ENCODE data around the gene SOS1.

SOS1 gene

DNA sequence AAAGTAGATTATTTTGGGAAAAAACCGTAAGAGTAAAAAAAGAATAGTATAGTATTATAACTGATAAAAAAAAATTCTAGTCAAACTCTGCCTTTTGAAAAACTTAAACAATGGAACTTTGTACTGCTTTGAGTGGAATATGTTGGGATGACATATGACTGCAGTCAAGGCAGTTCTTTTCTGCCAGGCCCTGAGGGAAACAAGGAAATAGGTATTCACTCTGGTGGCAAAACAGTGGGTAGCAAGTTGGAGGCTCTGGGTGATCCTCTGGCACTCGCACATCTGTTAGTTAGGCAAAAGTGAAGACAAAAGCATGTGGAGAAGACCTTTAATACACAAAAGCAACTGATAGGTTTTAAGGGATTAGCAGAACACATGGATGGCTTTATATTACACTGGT, 129.0 kb downstream of the SOS1 start:
- no peak for DNase-seq (ENCODE audit: low read depth)
- TF ChIP-seq, protein P1, sequence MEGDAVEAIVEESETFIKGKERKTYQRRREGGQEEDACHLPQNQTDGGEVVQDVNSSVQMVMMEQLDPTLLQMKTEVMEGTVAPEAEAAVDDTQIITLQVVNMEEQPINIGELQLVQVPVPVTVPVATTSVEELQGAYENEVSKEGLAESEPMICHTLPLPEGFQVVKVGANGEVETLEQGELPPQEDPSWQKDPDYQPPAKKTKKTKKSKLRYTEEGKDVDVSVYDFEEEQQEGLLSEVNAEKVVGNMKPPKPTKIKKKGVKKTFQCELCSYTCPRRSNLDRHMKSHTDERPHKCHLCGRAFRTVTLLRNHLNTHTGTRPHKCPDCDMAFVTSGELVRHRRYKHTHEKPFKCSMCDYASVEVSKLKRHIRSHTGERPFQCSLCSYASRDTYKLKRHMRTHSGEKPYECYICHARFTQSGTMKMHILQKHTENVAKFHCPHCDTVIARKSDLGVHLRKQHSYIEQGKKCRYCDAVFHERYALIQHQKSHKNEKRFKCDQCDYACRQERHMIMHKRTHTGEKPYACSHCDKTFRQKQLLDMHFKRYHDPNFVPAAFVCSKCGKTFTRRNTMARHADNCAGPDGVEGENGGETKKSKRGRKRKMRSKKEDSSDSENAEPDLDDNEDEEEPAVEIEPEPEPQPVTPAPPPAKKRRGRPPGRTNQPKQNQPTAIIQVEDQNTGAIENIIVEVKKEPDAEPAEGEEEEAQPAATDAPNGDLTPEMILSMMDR (IDR thresholded peaks at IDR 0.05; ENCODE audit: control insufficient read depth, extremely low read depth, insufficient read depth) = no peak
- H3K4me3 ChIP-seq (ENCODE audit: low read depth, low read length) = no peak overlapping the region

- TF ChIP-seq, protein P1 (IDR thresholded peaks at IDR 0.05; ENCODE audit: control insufficient read depth, extremely low read depth, insufficient read depth) = no peak
- no peak for DNase-seq (ENCODE audit: low read depth)
- H3K4me3 ChIP-seq (ENCODE audit: low read depth, low read length) = no peak overlapping the region
These were observed 132.1 kb downstream of the SOS1 start for GRCh38 chr2:38988716-38989115.

GRCh38 chr2:38982498-38982897, 138.4 kb downstream of the SOS1 start:
- TF ChIP-seq, protein P1 (IDR thresholded peaks at IDR 0.05; ENCODE audit: control insufficient read depth, extremely low read depth, insufficient read depth) = no peak
- H3K4me3 ChIP-seq (ENCODE audit: low read depth, low read length) = no peak overlapping the region
- no peak for DNase-seq (ENCODE audit: low read depth)

DNA sequence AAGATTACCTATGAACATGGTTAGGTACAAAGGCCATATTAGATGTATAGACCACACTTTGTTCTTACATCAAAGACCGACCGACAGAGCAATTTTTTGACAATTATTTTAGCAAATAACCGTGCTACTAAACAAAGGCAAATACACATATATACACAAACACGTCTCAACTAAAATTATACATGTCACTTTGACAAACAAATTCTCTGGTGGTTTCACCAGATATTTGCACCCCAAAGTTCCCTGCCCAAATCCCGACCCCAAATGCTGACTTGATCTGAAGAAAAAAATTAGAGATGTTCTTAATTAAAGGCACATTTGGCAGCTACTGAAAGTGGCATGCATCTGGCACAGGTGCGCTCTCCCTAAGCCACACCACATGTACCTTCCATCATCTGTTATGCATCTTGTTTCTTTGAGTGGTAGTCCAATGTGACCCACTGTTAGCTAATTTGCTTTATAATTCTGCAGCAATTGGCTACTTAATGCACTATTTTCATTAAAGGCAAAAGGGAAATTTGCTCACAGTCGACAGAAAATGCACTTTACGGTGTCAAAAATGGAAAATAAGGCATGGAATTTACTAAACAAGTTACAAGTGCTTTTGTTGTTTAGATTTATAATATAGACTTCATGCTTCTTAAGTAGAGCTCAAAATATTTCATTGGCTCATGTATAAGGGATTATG, 139.0 kb downstream of the SOS1 start:
- TF ChIP-seq, protein P1 (IDR thresholded peaks at IDR 0.05; ENCODE audit: control insufficient read depth, extremely low read depth, insufficient read depth) = no peak
- DNase-seq (ENCODE audit: low read depth) = no peak
- no peak overlapping the region for H3K4me3 ChIP-seq (ENCODE audit: low read depth, low read length)

DNA sequence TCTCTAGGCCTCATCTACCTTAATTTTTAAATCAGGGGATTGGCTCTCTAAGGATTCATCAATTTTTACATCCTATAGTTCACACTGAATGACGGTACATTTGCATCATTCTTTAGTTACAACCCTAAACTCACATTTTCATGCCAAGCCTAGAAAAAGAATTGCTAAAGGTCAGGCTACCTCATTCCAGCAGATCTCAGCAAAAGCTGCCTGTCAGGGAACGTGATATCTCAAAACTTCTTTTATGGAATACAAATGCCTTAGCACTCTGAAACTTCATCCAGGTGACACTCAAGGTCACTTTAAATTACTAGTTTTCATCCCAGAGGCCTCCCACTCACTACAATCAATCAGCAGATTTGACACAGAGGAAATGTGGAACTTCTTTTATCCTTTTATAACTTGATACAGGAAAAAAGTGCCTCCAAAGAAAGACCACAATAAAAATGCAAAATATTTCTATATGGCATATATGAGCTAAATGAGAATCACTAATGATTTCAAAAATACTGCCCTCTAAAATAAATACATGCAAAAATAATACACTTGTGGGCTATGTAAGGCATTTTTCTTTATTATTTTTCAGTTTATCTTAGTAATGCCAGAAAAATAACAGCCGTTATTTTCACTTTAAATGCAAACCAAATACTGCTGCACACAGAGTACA, 139.7 kb downstream of the SOS1 start:
- DNase-seq (ENCODE audit: low read depth) = no peak
- TF ChIP-seq, protein P1 (IDR thresholded peaks at IDR 0.05; ENCODE audit: control insufficient read depth, extremely low read depth, insufficient read depth) = no peak
- H3K4me3 ChIP-seq (ENCODE audit: low read depth, low read length) = no peak overlapping the region

GRCh38 chr2:38978908-38979307, 141.9 kb downstream of the SOS1 start:
- DNase-seq (ENCODE audit: low read depth) = no peak
- no peak overlapping the region for H3K4me3 ChIP-seq (ENCODE audit: low read depth, low read length)
- TF ChIP-seq, protein P1 (IDR thresholded peaks at IDR 0.05; ENCODE audit: control insufficient read depth, extremely low read depth, insufficient read depth) = no peak

All from LNCaP clone FGC (cell line).